Stimulated activated CD8-positive, alpha-beta memory T cell treated with anti-CD3 and anti-CD28 coated beads, Interleukin-4, amount 100 ng/mL, for 24 hours (primary cell): ENCODE results near the gene RNF212B.
A peak's percentile ranks its signal among the peaks of the same experiment; 100 is the strongest.
"Not testable (repeated sequence)": the region's sequence is repeated elsewhere in the genome, so short reads cannot be mapped to it uniquely, and the experiment has no call there.

ENCODE experiments used
- DNase-seq: peaks from one replicate; pipeline ENCODE4 v3.0.0-alpha.2; 2020; ENCODE audit warnings: low read depth

RNF212B gene

DNA sequence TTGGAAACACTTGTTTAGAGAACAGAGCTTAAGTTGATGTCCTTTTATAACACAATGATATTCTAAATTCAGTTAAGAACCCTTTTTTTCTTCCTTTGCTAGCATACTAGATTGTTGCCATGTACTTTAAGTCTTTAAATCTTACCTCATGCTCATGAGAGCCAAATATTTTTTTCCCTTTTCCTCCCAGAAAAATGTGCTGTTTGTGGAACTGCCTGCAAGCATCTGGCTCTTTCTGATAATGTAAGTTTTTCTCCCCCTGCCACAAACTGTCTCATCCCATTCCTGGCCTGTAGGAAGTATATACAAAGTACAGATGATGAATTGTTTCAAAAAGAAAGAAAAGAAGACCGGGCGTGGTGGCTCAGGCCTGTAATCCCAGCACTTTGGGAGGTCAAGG lies 5.3 kb downstream of the RNF212B start:
- no peak for DNase-seq

- no peak for DNase-seq
These were observed 7.5 kb downstream of the RNF212B start for GRCh38 chr14:23245282-23245681.

- DNase-seq = no peak
These were observed 10.9 kb downstream of the RNF212B start for GRCh38 chr14:23248601-23249000.

DNA sequence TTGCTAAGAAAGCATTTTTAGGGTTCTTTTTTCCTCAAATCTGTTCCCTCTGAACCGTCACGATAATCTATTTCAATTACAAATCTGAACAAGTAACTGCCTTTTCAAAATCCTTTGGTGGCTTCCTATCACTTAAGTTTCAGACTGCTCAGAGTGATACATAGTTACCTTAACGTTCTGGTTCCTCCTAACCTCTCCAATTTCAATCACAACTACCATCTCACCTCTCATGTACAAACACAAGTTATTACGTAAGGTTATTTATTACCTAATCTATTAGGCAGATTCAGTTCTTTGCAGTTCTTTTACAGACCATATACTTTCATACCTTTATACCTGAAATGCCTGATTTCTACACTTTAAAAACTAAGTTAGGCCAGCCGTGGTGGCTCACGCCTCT lies 12.1 kb downstream of the RNF212B start:
- no peak for DNase-seq

DNA sequence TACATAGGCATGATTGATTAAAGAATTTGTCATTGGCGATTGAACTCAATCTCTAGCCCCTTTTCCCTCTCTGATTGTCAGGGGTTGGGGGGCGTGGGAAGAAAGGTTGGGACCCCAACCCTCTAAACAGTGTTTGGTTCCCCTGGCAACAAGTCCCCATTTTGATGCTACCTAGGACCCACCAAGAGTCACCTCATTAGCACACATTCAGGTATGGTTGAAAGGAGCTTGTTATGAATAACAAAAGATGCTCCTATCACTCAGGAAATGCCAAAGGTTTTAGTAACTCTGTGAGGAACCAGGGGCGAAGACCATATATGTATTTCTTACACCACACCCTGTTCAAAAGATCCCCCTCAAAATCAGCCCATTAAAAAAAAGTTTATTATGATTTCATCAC lies 14.3 kb downstream of the RNF212B start:
- no peak for DNase-seq

DNA sequence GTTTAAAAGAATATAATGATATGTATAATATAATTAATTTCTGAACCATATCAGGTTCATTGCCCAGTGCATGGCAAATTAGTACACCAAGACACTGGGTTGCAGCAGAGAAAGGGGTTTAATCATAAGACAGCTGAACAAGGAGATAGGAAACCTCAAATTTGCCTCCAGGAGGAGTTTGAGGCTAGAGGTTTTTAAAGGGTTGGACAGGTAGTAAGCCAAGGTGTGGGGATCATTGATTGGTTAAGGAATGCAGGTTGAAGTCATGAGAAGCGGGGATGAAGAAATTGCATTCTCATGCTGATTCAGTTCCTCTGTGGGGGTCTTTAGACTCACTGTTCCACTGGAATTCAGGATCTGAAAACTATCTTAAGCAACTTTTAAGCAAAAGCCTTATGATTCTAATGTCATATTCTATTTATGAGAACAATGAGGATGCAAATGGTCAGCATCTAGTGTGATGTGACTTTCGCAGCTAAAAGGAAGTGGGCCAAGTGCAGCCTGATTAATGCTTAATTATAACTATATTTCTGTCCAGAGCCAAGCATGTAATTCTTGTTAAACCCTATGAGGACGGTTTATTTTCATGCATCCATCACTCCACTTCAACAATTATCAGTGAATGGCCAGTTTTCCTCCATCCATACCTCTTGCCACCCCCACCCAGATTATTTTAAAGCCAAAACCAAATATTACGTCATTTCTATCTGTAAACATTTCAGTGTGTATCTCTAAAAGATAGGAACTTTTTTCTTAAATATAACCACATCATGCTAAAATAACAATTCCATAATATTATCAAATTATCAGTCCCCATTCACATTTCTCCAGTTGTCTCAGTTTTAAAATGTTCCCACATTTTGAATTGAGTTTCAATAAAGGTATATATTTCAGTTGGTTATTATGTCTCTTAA lies 14.9 kb downstream of the RNF212B start:
- no peak for DNase-seq

GRCh38 chr14:23258256-23258655 lies 20.5 kb downstream of the RNF212B start:
- no peak for DNase-seq

DNA sequence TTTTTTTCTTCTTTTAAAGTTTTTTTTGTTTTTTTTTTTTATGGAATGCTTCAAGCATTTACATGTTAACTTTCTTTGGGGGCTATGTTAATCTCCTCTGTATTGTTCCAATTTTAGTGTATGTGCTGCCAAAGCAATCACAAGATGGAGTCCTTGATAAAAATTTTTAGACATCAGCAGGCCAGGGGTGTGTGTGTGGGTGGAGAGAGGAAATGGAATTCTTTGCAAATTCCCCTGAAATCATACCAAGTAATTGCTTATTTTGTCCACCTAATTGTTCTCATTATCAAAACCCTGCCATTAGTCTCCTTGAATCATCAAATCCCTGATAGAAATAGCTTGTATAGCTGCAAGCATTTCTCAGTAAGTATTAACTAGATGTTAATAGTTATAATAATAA lies 21.7 kb downstream of the RNF212B start:
- no peak for DNase-seq

DNA sequence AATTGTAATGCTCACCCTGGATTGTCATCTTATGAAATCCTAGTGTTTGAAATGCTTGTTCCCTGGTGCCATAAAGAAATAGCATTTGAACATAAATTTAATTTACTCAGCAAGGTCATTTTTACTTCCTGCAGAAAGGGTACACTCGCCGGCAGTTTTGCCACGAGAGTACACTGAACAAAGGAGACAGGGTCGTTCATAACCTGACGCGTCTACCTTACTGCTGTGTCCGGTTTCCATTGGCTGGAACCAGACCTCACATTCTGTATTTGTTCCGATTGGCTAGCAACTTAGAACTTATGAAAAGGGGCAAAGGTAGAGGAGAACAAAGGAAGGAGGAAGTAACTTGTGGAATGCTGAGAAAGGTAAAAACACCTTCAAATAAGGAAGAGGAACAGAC lies 23.1 kb downstream of the RNF212B start:
- DNase-seq = not testable (repeated sequence)

DNA sequence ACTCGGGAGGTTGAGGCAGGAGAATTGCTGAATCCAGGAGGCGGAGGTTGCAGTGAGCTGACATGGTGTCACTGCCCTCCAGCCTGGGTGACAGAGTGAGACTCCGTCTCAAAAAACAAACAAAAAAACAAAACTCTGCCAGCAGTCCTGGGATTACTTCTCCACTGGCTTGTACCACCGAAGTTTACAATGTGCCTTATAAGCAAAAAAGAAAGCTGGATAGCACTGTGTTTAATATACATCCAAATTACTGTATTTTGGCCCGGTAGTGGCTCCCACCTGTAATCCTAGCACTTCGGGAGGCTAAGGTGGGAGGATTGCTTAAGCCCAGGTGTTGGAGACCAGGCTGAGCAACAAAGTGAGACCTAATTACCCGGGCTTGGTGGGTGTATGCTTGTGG lies 31.5 kb downstream of the RNF212B start:
- DNase-seq = no peak

- no peak for DNase-seq
These were observed 37.7 kb downstream of the RNF212B start for GRCh38 chr14:23275412-23275811.

GRCh38 chr14:23277189-23277588 lies 39.5 kb downstream of the RNF212B start:
- no peak for DNase-seq

DNA sequence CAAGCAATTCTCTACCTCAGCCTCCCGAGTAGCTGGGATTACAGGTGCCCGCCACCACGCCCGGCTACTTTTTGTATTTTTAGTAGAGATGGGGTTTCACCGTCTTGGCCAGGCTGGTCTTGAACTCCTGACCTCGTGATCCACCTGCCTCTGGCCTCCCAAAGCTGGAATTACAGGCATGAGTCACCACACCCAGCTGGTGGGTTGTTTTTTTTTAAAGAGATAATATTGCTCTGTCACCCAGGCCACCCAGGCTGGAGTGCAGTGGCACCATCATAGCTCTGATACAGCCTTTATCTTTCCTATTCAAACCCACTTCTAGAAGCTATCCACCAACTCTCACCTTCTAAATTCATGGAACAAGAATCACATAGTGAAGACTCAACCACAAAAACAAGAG lies 40.2 kb downstream of the RNF212B start:
- DNase-seq = not testable (repeated sequence)

DNA sequence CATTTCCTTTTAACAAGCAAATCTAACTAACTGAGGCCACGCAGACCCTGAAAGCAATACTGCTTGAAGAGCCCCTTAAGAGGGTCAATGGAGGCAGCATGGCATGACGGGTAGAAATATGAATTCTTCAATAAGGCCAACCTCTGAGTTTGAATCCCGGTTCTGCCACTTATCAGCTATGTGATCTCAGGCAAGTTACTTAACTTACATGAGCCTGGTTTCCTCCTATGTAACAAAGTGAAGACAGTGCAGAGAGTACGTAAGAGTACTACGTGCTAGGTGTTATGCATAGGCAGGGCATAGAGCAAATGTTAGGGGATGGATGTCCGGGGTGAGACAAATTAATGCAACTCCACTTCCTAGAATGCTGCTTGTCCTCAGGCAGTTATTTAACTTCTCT lies 43.5 kb downstream of the RNF212B start:
- DNase-seq = no peak

DNA sequence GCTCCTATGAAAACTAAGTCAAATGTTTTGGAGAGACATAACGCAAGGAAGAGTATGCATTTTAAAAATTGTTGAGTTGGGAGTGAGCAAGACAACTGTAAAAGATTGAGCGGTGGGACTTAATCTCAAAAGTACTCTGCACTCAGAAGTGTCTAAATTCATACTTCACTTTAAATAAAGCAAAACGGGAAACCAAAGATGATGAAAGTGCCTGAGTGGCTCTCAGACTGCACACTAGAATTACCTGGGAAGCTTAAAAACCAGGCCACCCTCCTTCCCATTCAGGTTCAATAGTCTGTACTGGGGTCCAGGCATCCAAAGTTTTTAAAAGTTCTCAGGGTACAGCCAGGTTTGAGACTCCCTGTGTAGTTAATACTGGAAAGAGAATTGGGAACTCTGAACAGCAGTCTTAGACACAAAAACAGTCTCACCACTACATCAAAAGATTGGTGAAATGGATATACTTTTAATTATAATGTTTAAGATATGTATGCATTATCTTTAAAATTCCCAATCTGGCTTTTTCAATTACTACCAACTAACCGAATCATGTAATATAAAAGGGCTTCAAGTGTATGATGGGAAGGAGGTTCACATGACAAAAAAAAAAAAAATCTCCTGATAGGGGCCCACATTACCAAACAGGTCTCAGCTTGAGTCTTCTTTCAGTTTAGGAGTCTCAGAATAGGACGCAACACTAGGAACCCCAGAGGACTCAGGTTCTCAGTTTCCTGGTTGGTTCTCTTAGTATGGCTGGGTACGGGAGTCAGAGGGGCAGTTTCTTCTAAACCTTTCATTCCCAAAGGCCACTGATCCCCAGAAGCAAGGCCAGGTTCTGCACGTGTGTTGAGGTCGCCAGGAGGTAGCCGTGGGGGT lies 47.2 kb downstream of the RNF212B start:
- DNase-seq = no peak

DNA sequence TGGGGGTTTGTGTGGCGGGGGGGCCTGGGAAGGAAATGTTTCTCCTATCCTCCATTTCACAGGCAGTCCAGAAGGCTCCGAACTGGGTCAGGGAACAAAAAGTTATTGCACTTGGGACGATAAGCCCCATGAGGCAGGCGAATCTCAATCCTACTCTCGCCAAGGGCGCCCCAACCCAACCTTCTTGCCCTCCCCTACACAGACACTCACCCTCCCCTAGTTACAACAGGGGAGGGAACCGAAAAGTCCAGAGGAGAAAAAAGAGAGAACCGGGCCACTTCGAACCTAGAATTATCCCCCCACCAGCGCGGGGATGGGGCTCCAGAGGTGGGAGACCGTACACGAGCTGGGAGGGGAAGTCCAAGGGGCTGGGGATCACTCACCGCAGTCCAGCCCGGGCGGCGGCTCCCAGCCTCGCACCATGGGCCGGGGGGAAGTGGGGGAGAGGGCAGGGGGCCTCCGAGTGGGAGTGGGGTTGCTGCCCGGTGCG lies 47.8 kb downstream of the RNF212B start:
- DNase-seq = no peak

DNA sequence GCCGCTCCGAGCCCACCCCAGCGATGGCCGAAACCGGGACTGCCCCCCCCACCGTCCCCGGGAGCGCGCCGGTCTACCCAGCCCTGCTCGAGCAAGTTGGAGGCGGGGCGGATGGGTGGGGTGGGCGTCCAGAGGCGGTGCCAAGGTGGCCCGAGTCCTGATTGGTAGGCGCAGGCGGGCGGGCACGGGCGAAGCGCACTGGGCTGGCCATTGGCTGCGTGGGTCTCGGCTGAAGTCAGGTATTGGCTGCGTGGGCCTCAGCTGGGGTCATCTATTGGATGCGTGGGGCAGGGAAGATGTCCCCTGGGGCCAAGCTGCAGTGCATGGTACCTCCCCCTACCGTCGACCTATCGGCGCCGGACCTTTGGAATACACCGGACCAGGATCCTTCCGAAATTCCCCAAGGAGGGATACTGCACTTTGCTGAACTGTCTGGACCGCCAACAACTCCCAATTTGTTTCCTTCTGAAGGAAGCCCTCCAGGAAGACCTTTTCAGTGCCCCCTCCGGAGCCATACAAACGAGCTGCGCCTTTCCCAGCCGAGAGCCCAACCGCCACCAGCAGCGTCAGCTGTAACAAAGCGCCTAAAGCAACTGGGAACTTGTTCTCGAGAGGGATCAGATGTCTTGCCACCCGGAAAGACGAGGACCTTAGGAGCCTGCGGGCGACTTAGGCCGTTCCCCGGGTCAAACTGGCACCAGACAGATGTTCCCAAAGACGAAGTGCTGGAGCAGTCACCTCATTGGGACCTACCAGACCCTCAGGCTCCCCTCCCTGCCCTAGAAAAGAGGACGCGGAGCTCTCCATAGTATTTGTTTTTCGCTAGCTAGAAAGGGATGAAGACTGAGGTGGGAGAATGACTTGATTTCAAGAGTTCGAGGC lies 48.5 kb downstream of the RNF212B start, which contains the start of gene HOMEZ:
TSS of gene HOMEZ (minus strand) at position 113 of the 882 bp plus-strand sequence. CDS start 180 bp downstream, outside the sequence.
- peak; percentile 99 for DNase-seq

- no peak for DNase-seq
These were observed 49.3 kb downstream of the RNF212B start for GRCh38 chr14:23286902-23287479.

GRCh38 chr14:23294734-23295561 lies 57.2 kb downstream of the RNF212B start:
- DNase-seq = no peak

DNA sequence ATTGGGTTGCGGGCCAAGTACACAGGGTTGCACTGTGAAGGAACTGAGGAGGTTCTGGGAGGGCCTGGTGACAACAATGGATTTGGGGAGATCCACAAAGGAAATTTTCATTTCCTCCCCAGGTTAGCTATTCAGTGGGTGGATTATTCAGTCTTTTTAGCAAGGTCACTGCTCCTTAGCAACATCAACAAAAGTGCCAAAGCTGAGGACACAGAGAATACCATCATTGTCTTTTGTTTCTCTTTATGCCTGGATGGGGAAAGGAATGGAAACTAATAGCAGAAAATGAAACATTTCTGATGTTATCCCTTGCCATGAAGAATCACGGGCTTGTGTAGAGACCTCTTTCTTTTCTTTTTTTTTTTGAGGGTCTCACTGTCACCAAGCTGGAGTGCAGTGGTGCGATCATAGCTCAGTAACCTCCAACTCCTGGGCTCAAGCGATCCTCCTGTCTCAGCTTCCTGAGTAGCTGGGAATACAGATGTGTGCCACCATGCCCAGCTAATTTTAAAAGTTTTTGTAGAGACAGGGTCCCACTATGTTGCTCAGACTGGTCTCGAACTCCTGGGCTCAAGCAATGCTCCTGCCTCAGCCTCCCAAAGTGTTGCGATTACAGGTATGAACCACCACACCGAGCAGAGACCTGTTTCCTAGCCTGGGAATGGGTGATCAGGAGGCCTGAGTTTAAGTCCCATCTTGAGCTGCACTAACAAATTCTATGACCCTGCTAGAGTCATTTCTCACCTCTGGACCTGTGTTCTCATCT lies 58.5 kb downstream of the RNF212B start:
- no peak for DNase-seq
